ENCODE results near the gene RASL11B.

DNA sequence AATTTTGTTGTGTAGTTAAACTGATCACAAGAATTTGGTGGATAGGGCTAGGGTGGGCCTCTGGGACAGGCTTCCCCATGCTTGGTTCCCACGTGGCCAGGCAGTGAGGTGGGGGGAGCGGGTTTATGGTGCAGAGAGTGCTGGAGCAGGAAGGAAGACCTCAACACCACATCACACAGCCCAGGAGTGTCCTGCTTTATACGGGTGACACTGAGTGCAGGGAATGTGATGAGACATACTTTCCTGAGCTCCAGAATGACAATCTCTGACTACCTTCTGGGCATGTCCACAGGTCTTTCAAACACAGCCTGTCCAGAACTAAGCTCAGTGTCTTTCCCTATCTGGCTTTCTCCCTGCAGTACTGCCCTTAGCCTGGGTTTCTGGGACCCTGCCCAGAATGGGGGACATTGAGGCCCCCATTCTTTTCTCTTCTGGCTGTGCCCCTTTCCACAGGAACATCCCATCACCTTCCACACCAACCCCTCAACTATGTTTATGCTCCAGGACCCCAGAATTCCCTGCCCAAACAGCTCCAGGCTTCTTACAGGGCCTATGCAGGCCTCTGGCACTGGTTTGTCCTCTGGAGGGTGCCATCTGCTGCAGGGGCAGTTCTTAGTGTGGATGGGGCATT lies 36.5 kb upstream of the RASL11B start:
- TF ChIP-seq POLR2A (IDR thresholded peaks at IDR 0.05; ENCODE audit: low read depth, low read length) (no peak), POLR2AphosphoS5 (IDR thresholded peaks at IDR 0.05; ENCODE audit: low read depth, low read length) (no peak), POU2F2 (IDR thresholded peaks at IDR 0.05; ENCODE audit: low read depth, low read length) (no peak)

Measured in GM12891 (cell line).